Right renal pelvis (tissue), 4 donors: Measurements from ENCODE around the gene GPR135. TPM values are rescaled to one million over a fixed set of nuclear protein-coding genes. Genes with fewer than 3 reads are reported as not detected.

Source experiments
- DNase-seq, 4 donors: peaks; one replicate each; pipeline ENCODE4 v3.0.0-alpha.2; 2013; ENCODE audit warnings: low read depth in 4 of 4, low spot score in 3 of 4, missing footprints in 1 of 4
- polyA plus RNA-seq, 4 donors: library from polyadenylated mRNA; unstranded; fragments of 120-200 nt; gene quantifications; one replicate each; pipeline ENCODE4 v1.2.1, GENCODE V29; 2013; ENCODE audit not compliant: insufficient read length in 4 of 4

Gene GPR135
- polyA plus RNA-seq, 4 donors: 3.4 to 4.4 (median 3.8) TPM

GRCh38 chr14:59424341-59425071 lies 40.7 kb downstream of the GPR135 start:
- DNase-seq: peak in 1 of 4 donors; percentile 65

DNA sequence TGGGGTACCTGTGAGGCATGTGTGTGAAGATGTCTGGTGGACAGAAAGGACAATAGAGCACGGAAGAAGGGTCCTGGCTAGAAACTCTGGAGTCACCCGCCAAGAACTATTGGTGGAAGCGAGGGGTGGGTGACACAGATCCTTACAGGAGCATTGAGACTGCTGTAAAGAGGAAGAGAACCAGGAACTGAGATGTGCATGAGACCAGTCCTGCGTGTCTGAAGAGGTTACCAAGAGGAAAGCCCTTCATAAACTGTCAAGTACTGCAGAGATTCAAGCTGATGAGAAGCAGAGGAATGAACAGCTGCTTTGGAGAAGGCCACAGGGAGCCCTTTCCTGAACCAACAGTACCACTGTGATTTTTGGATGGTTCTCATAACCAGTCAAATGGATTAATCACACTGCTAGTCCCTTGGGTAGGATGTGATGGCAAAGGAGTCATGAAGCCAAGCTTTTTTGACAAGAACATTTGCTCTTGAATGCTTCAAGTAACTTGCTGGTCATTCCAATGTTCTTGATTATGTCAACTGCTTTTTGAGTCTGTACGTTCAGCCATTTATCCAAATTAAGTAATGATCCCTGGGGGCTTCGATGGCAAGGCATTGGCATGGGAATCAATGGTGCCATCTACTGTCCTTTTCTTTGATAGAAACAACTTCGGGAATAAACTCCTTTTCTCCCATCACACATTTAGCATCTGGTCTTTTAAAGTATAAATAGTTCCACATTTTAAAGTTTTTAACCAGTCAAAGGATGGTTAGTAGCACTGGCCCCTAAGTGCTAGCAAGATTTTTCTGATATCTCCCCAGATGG lies 42.9 kb downstream of the GPR135 start:
- DNase-seq: no peak

- DNase-seq: no peak
Measured at GRCh38 chr14:59419303-59419702, 45.9 kb downstream of the GPR135 start.

DNA sequence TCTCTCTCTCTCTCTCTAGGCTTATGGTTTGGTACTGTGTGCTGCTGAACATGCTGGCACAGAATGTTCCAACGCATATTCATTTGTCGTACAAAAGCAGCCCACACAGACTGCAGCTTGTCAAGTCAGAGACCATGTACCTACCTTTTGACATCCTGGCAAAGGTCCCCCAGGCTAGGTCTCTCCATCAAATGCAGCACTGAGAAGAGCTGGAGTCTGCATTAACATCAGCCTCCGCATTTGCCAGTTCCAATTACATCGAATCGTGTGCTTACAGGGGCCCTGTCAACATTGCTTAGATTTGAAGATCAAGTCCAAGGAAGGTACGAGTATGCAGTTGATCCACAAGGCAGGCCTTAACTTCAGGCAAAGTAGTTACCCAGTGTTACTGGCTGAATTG lies 47.9 kb downstream of the GPR135 start:
- DNase-seq: no peak

DNA sequence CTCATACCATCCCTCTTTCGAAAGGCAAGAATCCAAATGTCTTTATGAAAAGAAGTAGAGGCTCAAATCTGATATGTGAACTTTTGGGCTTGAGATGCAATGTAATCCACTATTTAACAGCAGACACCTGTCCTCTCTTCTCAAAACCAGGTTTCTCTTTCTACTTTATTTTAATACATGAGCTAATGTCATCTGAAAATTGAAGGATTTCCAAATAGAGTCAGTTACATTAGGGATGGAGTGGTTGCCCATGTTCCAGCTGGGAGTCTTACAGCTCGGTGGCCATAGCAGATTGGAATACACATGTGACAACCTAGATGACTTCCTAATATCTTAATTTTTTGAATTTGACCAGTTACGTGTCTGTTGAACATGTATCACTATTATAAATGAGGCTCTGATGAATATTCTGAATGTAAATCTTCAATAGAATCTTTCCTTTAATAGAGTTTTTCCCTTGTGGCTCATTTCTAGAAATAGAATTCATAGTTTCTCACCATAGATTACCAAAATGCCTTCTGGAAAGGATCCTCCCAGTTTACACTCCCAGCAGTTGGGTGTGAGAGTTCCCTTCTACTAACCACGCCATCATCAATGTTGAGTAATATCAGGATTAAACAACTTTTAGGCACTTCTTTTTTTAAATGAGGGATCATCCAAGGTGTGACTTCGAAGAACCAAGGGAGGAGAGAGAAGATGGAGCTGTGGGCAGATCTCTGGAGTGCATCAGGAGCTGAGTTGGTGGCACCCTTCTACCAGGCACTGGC lies 49.2 kb downstream of the GPR135 start:
- DNase-seq: no peak

Other genes starting within 250 kb of the GPR135 start
- 10 to 100 TPM; 42.1 to 52.8 (median 45.1) TPM for gene L3HYPDH, start 19.0 kb upstream of the GPR135 start, polyA plus RNA-seq
- gene JKAMP, start 19.1 kb upstream of the GPR135 start, polyA plus RNA-seq: 10 to 100 TPM; 66.2 to 94.8 (median 84.8) TPM
- under 1 TPM; 0.42 to 0.62 (median 0.50) TPM for gene CCDC175, start 111.4 kb upstream of the GPR135 start, polyA plus RNA-seq